Liver (tissue), 9 donors: ENCODE results near the gene KANK3. TPM values are rescaled to one million over a fixed set of nuclear protein-coding genes. Genes with fewer than 3 reads are reported as not detected.
"Not testable (repeated sequence)": the region's sequence is repeated elsewhere in the genome, so short reads cannot be mapped to it uniquely, and the experiment has no call there.

Experiments used
- DNase-seq: peaks from one replicate; pipeline ENCODE4 v3.0.0-alpha.2; 2017; ENCODE audit warnings: low spot score
- H3K27ac ChIP-seq, 2 donors: one replicate each; pipeline ENCODE4 v1.7.0; 2013; ENCODE audit warnings: inconsistent platforms in 2 of 2, low read length in 2 of 2, control low read depth in 1 of 2, low read depth in 1 of 2, mild to moderate bottlenecking in 1 of 2
- H3K27me3 ChIP-seq, 4 donors: one replicate each; pipeline versions ENCODE4 v1.6.1 to v1.7.0; 2013; ENCODE audit warnings: low read length in 3 of 4, inconsistent platforms in 1 of 4, mild to moderate bottlenecking in 1 of 4, moderate library complexity in 1 of 4; ENCODE audit not compliant: control insufficient read depth in 4 of 4, insufficient read depth in 4 of 4
- H3K36me3 ChIP-seq, 4 donors: one replicate each; pipeline versions ENCODE4 v1.6.1 to v1.7.0; 2013; ENCODE audit warnings: low read length in 3 of 4, mild to moderate bottlenecking in 3 of 4, low read depth in 1 of 4, moderate library complexity in 1 of 4; ENCODE audit not compliant: control insufficient read depth in 4 of 4, insufficient read depth in 3 of 4
- H3K4me1 ChIP-seq, 4 donors: one replicate each; pipeline versions ENCODE4 v1.6.1 to v1.7.0; 2013; ENCODE audit warnings: low read length in 3 of 4, mild to moderate bottlenecking in 3 of 4, moderate library complexity in 1 of 4; ENCODE audit not compliant: control insufficient read depth in 4 of 4, insufficient read depth in 4 of 4
- H3K4me3 ChIP-seq, 3 donors: one replicate each; pipeline versions ENCODE4 v1.6.1 to v1.7.0; 2013; ENCODE audit warnings: low read length in 3 of 3, control low read depth in 1 of 3, low read depth in 1 of 3, mild to moderate bottlenecking in 1 of 3
- H3K9ac ChIP-seq, 2 donors: one replicate each; pipeline ENCODE4 v1.7.0; 2013; ENCODE audit warnings: low read length in 2 of 2, mild to moderate bottlenecking in 2 of 2, moderate library complexity in 2 of 2, control low read depth in 1 of 2, low read depth in 1 of 2
- H3K9me3 ChIP-seq, 4 donors: one replicate each; pipeline versions ENCODE4 v1.6.1 to v1.7.0; 2013; ENCODE audit warnings: low read length in 3 of 4; ENCODE audit not compliant: control insufficient read depth in 4 of 4
- ATF3 ChIP-seq: IDR thresholded peaks from 2 replicates; pipeline ENCODE4 v1.6.1; 2016; ENCODE audit warnings: antibody characterized with exemption
- CTCF ChIP-seq: fragments of 150-350 bp; IDR thresholded peaks from 2 replicates; pipeline ENCODE4 v1.5.1; 2017; ENCODE audit warnings: improper control_type of control experiment, low read depth, low read length; ENCODE audit not compliant: missing input control
- EGR1 ChIP-seq, 2 donors: IDR thresholded peaks; 2 replicates each; pipeline ENCODE4 v1.6.1; 2016 to 2018; ENCODE audit warnings: antibody characterized with exemption in 2 of 2, low read depth in 2 of 2
- FOXA1 ChIP-seq: IDR thresholded peaks from 2 replicates; pipeline ENCODE4 v1.6.1; 2016; ENCODE audit warnings: antibody characterized with exemption
- FOXA2 ChIP-seq: IDR thresholded peaks from 2 replicates; pipeline ENCODE4 v1.6.1; 2016; ENCODE audit warnings: antibody characterized with exemption
- GABPA ChIP-seq, 2 donors: IDR thresholded peaks in 1 of 2; conservative IDR thresholded peaks in 1 of 2; 2 replicates each; pipeline ENCODE4 v1.6.1; 2016; ENCODE audit warnings: antibody characterized with exemption in 2 of 2, mild to moderate bottlenecking in 1 of 2, moderate library complexity in 1 of 2
- HNF4A ChIP-seq, 2 donors: conservative IDR thresholded peaks; 2 replicates each; pipeline ENCODE4 v1.6.1; 2016; ENCODE audit warnings: antibody characterized with exemption in 2 of 2, mild to moderate bottlenecking in 2 of 2
- HNF4G ChIP-seq: IDR thresholded peaks from 2 replicates; pipeline ENCODE4 v1.6.1; 2016; ENCODE audit warnings: antibody characterized with exemption
- JUND ChIP-seq, 2 donors: IDR thresholded peaks; 2 replicates each; pipeline ENCODE4 v1.6.1; 2016; ENCODE audit warnings: antibody characterized with exemption in 2 of 2
- MAX ChIP-seq: IDR thresholded peaks from 2 replicates; pipeline ENCODE4 v1.6.1; 2016; ENCODE audit warnings: antibody characterized with exemption
- NR2F2 ChIP-seq: IDR thresholded peaks from 2 replicates; pipeline ENCODE4 v1.6.1; 2016; ENCODE audit warnings: antibody characterized with exemption
- RAD21 ChIP-seq, 2 donors: IDR thresholded peaks; 2 replicates each; pipeline ENCODE4 v1.6.1; 2016; ENCODE audit warnings: antibody characterized with exemption in 2 of 2, mild to moderate bottlenecking in 2 of 2
- REST ChIP-seq: IDR thresholded peaks from 2 replicates; pipeline ENCODE4 v1.6.1; 2016; ENCODE audit warnings: antibody characterized with exemption, mild to moderate bottlenecking
- RXRA ChIP-seq, 2 donors: IDR thresholded peaks; 2 replicates each; pipeline ENCODE4 v1.6.1; 2017 to 2018; ENCODE audit warnings: antibody characterized with exemption in 2 of 2, mild to moderate bottlenecking in 1 of 2
- SP1 ChIP-seq: IDR thresholded peaks from 2 replicates; pipeline ENCODE4 v1.6.1; 2018; ENCODE audit warnings: antibody characterized with exemption, mild to moderate bottlenecking
- TAF1 ChIP-seq: conservative IDR thresholded peaks from 2 replicates; pipeline ENCODE4 v1.6.1; 2016; ENCODE audit warnings: antibody characterized with exemption, mild to moderate bottlenecking
- YY1 ChIP-seq: IDR thresholded peaks from 2 replicates; pipeline ENCODE4 v1.6.1; 2016; ENCODE audit warnings: antibody characterized with exemption, mild to moderate bottlenecking
- ZBTB33 ChIP-seq: IDR thresholded peaks from 2 replicates; pipeline ENCODE4 v1.6.1; 2016; ENCODE audit warnings: antibody characterized with exemption
- WGBS: extraction: QIAGEN DNeasy Blood & Tissue Kit; methylation state at CpG from one replicate; pipeline ENCODE4 v1.1.7; 2013; 5-methylcytosine and 5-hydroxymethylcytosine counted together
- polyA plus RNA-seq, 2 donors: library from polyadenylated mRNA; stranded (reverse) in 1 of 2; unstranded in 1 of 2; fragments of 200-250 nt in 1 of 2; fragments of >200 nt in 1 of 2; fragmentation: Nextera tagmentation in 1 of 2; extraction: Ambion mirVana in 1 of 2; gene quantifications; one replicate each; pipeline versions ENCODE4 v1.2.1 to v1.2.3, GENCODE V29; 2013 to 2015
- total RNA-seq, 2 donors: library from RNA; depleted of rRNA; stranded (reverse); fragments of >200 nt; gene quantifications; one replicate each; pipeline ENCODE4 v1.2.3, GENCODE V29; 2014
- donor health status: healthy.
- donor health status: healthy.
- donor health status: healthy.
- donor health status: healthy.
- donor health status: healthy.

The KANK3 gene
- total and polyA plus RNA-seq, 4 donors: 0.44 to 4.5 (median 3.4) TPM

- WGBS: 93% methylated on average over 14 of the region's 14 CpGs
- H3K27ac ChIP-seq: no peak overlapping the region
- H3K4me1 ChIP-seq: peaks cover 2 to 15% (median 13%) of the 10 kb centered on the region in 4 donors
- no peaks in the 10 kb centered on the region for H3K9me3 ChIP-seq
- peaks cover 4 to 28% (median 15%) of the 10 kb centered on the region in 4 donors for H3K36me3 ChIP-seq
- no peak overlapping the region for H3K4me3 ChIP-seq
- H3K9ac ChIP-seq: no peak overlapping the region
- no peak for DNase-seq
- H3K27me3 ChIP-seq: no peaks in the 10 kb centered on the region
- TF ChIP-seq REST (no peak), EGR1 (IDR thresholded peaks at IDR 0.05; ENCODE audit: low read depth in 2 of 2) (no peak), YY1 (no peak), HNF4G (no peak), MAX (no peak), RAD21 (IDR thresholded peaks at IDR 0.05) (no peak), HNF4A (conservative IDR thresholded peaks at IDR 0.05) (no peak), ATF3 (no peak), TAF1 (no peak), GABPA (IDR thresholded peaks at IDR 0.05 in 1 of 2, conservative IDR thresholded peaks at IDR 0.05 in 1 of 2) (no peak), CTCF (no peak), RXRA (IDR thresholded peaks at IDR 0.05) (no peak), FOXA2 (no peak), JUND (IDR thresholded peaks at IDR 0.05) (no peak), NR2F2 (no peak), ZBTB33 (no peak), SP1 (no peak), FOXA1 (no peak)
Measured at GRCh38 chr19:8316351-8317125, 26.5 kb downstream of the KANK3 start.

GRCh38 chr19:8314981-8315640 is 28.0 kb downstream of the KANK3 start:
- not testable (repeated sequence) for H3K4me3 ChIP-seq, H3K4me1 ChIP-seq, H3K27ac ChIP-seq, DNase-seq, H3K9me3 ChIP-seq, H3K27me3 ChIP-seq, H3K9ac ChIP-seq
- peaks cover 10 to 38% (median 19%) of the 10 kb centered on the region in 4 donors for H3K36me3 ChIP-seq
- WGBS: 92% methylated on average over 11 of the region's 11 CpGs
